HG03108 (cell line): ENCODE data around the gene DTX2.
"Not testable (repeated sequence)": the region's sequence is repeated elsewhere in the genome, so short reads cannot be mapped to it uniquely, and the experiment has no call there.

Experiments used
- ATAC-seq: cut with Tn5 transposase; IDR thresholded peaks from one replicate; pipeline ENCODE4 v1.9.1; 2021; ENCODE audit warnings: moderate library complexity; ENCODE audit not compliant: unreplicated experiment

The DTX2 gene

DNA sequence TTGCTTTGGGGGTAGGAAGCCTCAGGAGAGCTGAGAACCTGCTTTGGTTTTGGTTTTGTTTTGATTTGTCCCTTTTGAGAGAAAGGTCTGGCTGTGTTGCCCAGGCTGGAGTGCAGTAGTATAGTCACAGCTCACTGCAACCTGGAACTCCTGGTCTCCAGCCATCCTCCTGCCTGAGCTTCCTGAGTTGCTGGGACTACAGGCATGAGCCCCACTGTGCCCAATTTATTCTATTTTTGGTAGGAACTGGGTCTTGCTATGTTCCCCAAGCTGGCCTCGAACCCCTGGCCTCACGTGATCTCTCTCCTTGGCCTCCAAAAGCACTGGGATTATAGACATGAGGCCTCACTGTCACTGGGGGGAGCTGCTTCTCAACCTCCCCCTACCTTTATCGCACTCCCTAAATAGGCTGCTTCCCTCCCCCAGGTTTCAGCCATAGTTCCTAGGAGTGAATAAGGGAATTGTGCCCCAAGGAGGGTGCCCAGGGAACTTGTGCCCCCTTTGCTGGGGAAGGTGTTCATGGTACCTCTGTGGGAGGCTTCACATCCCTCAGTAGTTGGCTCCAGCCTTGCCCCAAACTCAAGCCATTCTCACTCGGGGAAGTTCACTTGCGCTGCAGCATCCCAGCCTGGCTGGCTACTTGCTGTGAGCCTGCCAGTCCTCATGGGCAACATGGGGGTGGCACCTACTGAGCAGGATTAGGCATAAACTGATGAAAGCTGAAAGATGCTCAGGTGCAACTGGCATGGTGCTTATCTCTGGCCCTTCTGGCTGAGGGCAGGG lies 18.7 kb upstream of the DTX2 start:
- ATAC-seq: not testable (repeated sequence)

DNA sequence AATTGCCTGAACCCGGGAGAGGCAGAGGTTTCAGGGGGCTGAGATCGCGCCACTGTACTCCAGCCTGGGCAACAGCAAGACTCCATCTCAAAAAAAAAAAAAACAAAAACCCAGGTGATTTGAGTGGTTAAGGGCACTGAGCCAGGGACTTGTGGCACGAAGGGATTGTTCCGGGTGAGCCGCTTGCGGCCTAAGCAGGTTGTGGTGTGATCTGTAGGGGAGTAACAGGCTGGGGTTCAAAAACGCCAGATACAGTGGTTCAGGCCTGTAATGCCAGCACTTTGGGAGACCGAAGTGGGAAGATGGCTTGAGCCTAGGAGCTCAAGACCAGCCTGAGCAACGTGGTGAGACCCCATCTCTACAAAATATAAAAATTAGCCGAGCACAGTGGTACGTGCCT lies 17.7 kb upstream of the DTX2 start:
- peak; percentile 38 for ATAC-seq

DNA sequence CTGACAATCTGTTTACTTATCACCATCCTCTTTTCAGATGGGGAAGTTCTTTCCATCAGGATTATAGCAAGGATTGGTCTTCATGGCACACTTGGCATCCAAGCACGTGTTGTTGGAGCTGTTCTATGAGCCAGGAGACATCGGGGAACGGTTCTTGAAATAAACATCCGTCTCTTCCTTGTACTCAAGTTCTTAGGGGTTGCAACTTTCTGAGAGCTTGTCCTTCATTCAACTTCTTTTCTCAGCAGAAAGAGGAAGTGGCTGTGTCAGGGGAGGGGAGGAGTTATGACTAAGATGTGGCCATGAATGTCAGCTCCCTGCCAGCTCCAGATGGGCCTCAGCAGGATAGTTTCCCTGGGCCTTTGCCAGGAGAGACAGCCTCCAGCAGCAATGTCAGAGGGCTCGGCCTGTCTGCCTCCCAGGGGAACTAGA lies 15.9 kb upstream of the DTX2 start:
- peak; percentile 79 for ATAC-seq

DNA sequence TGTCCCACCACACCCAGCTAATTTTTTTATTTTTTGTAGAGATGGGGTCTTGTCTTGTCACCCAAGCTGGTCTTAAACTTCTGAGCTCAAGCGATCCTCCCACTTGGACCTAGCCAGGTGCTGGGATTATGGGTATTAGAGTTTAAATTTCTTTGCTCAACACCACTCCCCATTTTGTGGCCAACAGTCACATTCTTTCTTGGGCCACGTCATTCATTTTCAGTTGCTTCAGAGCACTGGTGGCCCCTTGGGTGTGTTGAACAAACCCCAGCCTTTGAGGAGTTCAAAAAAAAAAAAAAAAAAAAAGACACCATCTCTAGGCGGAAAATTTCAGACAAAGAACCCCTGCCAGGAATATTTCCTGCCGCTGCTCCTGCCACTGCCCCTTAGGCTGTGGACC lies 4.5 kb upstream of the DTX2 start:
- ATAC-seq: not testable (repeated sequence)

DNA sequence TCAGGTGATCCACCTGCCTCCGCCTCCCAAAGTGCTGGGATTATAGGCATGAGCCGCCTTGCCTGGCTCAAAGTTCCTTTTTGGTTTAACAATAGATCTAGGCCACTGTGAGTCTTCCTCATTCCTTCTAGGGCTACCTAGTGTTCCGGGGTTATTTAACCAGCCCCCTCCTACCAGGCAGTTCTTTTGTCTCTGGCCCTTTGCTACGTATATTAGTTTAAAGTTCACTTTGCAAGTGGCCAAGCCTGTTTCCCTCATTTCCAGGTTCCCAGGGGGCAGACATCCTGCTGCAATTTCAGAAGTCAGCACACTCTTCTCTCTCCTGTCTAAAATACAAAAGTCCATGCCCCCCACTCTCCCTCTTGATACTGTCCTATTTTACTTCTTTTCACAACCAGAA lies 3.0 kb upstream of the DTX2 start:
- not testable (repeated sequence) for ATAC-seq

DNA sequence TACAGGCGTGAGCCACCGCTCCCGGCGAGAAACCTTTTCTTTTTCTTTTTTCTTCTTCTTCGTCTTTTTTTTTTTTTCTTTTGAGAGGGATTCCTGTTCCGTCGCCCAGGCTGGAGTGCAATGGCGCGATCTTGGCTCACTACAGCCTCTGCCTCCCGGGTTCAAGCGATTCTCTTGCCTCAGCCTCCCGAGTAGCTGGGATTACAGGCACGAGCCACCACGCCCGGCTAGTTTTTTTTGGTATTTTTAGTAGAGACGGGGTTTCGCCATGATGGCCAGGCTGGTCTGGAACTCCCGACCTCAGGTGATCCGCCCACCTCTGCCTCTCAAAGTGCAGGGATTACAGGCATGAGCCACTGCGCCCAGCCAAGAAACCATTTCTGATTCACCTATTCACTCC lies 742 bp upstream of the DTX2 start:
- not testable (repeated sequence) for ATAC-seq

DNA sequence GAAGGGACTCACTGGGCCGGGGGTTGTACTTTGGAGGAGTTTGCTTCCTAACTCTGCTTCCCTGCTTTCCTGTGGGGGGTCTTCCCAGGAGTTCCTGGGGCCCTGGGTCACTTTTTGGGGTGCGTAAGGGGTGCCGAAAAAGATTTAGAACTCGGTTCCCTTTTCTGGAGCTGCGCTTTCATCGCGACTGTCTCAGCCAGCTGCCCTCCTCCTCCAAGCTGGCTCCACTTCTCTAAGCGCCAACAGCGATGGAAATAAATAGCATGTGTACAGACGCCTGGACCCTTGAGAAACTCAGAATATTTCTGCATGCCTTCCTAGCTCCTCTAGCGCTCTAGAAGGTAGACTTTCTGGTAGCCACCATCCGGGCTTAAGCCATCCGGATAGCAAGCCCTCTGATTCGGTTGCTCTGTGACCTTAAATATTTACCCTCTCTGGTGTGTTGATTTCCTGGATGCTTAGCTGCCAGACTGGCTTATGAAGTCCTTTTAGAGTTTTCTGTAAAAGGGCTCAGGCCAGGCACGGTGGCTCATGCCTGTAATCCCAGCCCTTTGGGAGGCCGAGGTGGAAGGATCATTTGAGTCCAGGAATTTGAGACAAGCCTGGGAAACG lies 868 bp downstream of the DTX2 start:
- ATAC-seq: not testable (repeated sequence)

DNA sequence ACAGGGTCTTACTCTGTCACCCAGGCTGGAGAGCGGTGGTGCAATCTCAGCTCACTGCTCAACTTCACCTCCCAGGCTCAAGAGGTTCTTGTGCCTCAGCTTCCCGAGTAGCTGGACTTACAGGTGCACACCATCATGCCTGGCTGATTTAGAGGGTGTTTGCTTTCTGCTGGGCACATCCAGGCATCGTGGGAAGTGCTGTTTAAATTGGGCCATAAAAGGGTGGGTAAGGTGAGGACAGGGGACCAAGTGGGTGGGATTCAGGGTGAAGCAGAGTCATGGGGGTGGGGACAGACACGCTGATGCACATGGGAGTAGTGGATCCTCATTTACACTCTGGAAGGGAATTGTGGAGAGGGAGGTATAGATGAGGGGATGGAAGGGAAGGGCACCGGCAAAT lies 3.5 kb downstream of the DTX2 start:
- not testable (repeated sequence) for ATAC-seq

DNA sequence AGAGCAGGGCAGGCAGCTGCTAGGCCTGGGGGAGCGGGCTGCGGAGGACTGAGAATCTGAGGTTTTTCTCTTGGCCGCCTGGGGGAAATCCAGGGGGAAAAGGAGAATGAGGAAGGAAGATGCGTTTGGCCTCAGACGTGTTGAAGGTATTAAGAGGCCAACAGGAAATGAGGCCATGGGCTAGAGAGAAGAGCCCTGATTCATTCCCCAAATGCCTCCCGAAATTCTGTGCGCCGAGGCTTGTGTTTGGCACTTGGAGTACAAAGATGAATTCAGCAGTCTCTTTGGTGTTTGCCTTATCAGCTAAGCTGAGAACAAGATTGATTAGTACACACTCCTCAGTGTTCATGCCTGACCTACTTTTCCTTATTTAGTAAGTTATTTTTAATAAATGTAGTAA lies 4.4 kb downstream of the DTX2 start:
- ATAC-seq: not testable (repeated sequence)

DNA sequence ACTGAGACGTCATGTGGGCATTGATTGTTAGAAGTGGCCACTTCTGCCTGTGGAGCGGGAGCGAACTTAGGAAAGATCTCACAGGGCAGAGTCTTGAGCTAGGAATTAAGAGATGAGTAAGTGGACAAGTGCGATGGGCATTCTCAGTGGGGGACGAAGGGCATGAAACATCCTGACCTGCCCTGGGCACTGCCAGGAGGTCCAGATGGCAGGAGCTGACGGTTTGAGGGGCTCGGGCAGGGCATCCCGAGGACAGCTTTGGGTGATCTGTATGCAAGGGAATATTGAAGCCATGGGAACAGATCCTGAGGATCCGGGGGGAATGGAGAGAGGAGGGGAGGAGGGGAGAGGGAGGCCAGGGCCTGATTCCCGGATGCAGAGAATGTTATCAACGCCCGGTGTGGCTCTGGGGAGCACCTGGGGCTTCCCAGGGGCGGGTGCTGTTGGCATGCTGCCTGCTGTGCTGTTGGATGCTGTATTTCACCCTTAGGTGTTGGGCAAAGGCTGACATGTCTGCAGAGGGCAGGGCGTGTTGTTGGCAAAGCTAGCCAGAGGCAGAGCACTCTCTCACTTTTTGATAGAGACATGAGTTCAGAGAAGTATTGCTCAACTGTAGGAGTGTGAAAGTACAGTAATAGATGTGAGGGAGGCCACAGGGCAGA lies 6.4 kb downstream of the DTX2 start:
- ATAC-seq: not testable (repeated sequence)

DNA sequence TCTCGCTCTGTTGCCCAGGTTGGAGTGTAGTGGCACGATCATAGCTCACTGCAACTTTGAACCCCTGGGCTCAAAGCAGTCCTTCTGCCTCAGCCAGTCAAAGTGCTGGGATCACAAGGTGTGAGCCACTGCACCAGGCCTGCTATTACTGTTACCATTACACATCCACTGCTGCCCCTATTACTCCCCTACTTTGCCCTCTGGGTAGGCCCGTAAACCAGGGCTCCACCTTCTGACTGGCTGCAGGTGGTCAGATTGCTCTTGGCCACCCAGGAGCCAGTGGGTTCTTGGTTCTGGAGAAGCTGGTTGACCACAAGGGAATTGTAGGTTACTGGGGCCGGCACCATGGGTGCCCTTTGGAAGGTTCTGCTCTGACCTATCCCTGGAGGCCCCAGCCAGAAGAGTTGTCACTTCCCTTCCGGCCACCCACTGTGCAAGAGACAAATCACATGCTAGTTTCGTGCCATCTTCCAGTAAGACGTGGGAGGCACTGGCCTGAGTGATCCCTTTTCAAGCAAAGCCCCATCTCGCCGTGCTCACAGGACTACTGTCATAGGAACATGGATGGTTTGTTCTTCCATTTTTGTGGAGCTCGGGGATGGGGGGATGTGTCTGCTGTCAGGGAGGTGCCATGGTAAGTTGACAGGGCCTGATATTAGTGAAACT lies 10.2 kb downstream of the DTX2 start:
- not testable (repeated sequence) for ATAC-seq

DNA sequence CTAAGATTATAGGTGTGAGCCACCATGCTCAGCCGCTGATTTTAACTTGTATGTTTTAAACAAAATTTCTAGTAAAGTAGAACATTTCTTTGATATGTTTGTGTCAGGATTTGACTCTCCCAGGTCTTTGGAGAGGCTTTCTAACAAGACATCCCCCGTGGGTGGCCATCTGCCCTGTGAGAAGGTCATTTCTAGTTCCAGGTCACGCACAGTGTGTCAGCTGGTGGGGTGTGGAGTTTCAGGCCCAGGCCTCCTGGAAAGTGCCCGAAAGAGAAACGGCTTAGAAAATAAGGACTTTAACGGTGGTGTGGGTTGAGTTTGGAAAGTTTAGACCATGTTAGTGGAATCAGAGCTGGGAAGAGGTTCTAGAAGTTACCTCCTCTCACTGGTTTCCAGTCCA lies 11.6 kb downstream of the DTX2 start:
- not testable (repeated sequence) for ATAC-seq

DNA sequence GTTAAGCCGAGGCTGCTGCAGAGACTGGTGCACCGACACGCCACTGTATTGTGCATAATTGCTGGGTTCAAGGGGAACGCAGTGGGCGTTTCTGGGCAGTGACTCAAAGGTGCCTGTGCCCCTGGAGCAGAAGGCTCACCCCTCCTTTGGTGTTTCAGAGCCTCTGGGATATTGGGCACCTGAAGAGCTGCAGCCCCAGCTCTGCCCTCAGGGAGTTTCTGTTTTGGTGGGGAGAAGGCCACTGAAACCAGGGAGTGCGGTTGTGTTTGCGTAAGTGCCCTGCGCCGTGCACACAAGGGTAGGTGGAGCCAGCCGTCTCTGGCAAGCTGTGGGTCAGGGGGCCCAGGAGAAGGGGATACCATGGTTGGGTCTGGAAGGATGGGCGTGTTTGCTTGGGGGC lies 14.8 kb downstream of the DTX2 start:
- not testable (repeated sequence) for ATAC-seq

DNA sequence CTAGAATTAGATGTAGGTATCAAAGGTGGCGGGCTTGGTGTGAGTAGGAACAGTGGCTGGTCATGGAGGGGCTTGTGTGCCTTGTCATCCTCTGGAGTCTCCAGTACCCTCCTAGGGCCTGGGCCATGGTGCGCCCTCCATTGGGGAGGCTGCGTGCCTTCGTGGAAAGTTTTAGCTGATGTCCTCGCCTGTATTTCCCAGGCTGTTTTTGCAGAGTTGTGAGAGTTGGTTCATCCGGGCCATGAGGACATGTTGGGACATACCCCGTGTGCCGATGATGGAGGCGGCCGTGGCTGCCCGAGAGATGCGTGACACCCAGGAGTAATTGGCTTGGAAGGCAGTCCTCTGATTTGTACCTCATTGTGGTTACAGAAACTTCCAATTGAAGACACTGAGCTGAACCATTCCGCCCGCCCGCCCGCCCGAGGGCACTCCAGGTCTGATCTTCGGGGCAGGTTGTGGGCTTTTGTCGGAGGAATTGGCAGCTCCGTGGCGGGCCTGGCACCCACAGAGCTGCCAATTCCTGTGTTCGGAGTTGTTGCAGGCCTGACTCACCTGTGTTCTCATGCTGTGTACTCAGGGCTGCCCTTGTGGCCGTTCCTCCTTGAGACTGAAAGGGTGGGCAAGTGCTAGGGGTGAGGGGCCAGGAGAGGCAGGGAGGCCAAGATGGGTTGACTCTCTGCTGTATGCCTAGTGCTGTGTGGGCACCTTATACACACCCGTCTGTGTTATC lies 15.4 kb downstream of the DTX2 start:
- not testable (repeated sequence) for ATAC-seq

DNA sequence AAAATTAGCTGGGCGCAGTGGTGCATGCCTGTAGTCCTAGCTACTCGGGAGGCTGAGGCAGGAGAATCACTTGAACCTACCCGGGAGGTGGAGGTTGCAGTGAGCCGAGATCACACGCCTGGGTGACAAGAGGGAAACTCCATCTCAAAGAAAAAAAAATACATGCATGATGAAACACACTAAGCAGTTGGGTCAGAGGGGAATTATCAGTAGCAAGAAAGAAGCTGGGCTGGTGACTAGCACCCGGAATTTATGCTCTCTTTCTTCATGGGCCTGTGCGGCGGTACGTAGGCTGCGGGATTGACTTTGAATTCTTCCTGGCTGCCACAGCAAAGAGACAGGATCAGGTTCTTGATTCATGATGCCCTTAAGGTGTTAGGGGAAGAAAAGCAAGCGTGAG lies 18.1 kb downstream of the DTX2 start:
- ATAC-seq: not testable (repeated sequence)

DNA sequence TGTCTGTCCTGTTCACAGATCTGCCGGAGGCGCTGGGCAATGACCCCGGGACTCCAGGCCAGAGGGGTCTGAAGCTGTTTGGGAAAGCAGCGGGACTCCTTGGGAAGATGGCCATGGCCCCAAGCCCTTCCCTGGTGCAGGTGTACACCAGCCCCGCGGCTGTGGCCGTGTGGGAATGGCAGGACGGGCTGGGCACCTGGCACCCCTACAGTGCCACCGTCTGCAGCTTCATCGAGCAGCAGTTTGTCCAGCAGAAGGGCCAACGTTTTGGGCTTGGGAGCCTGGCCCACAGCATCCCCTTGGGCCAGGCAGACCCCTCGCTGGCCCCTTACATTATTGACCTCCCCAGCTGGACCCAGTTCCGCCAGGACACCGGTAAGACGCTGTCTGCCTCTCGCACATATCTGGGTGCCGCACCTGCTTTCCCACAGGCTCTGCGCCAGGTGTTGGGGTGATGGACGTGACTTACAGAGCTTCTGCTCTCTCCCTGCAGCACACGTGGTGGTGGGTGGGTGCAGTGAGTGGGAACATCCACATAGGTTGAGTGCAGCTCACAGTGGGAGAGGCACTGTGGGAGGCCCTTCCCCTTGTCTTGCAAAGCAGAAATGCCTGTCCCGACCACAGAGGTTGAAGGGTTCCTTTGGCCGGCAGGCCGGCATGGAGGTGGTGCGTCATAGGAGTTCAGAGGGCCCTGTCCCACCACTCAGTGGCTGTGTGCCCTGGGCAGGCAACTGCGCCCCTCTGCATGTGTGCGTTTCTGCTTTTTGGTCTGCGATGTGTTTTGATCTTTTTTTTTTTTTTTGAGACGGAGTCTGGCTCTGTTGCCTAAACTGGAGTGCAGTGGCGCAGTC lies 19.1 kb downstream of the DTX2 start:
- not testable (repeated sequence) for ATAC-seq

DNA sequence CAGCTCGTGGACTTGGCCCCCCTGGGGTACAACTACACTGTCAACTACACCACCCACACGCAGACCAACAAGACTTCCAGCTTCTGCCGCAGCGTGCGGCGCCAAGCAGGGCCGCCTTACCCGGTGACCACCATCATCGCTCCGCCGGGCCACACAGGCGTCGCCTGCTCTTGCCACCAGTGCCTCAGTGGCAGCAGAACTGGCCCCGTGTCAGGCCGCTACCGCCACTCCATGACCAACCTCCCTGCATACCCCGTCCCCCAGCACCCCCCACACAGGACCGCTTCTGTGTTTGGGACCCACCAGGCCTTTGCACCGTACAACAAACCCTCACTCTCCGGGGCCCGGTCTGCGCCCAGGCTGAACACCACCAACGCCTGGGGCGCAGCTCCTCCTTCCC lies 21.2 kb downstream of the DTX2 start:
- ATAC-seq: not testable (repeated sequence)

DNA sequence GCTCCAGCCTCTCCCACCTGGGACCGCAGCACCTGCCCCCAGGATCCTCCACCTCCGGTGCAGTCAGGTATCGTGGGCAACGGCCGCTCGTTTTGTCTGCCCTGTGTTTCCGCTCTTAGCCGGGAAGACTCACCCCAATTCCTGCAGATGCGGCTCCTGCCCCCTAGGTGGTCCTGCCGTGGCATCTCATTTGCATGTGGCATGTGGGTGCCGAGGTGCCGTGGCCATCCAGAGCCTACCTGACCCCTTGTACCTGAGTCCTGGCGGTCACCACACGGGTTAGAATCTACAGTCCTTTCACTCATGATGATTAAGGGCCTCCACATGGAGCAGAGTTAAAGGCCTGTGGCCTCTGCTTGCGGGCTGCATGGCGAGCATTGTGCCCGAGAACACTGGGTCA lies 21.6 kb downstream of the DTX2 start:
- not testable (repeated sequence) for ATAC-seq

DNA sequence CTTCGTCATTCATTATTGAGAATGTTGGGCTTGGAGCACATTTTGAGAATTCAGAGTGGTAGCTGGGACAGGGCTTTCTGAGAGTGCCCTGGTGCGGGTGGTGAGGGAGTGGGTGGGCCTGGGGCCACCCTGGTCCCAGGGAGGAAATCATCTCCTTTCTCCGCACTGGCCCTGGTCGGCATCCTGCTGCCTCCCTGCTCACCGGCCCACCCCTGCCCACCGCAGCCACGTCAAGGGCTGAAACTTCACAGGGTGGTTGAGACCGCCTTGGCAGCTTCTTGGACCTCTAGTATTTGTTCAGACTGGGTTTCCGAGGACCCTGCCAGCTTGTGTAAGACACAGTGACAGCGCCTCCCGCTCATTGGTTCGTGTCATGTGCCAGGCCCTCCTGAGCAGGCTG lies 22.9 kb downstream of the DTX2 start:
- not testable (repeated sequence) for ATAC-seq
